Neural cell (in vitro differentiated cells): ENCODE measurements around the gene CAMKMT. TPM values are rescaled to one million over a fixed set of nuclear protein-coding genes. Genes with fewer than 3 reads are reported as not detected.

Source experiments
- H2AFZ ChIP-seq: fragments of 200-600, 300-800 bp; sonication (generic), shearing (Covaris generic); 2 replicates; pipeline ENCODE4 v1.6.0; 2014; ENCODE audit warnings: low read depth, mild to moderate bottlenecking, antibody characterized with exemption, low read length, moderate library complexity
- H3F3A ChIP-seq: fragments of 200-600 bp; shearing (Covaris generic); 2 replicates; pipeline ENCODE4 v1.6.1; 2016; ENCODE audit warnings: mild to moderate bottlenecking, moderate library complexity, mixed read lengths, antibody characterized with exemption, low read length; ENCODE audit not compliant: insufficient read depth, poor library complexity, severe bottlenecking
- H3K27ac ChIP-seq: fragments of 200-600, 300-800 bp; sonication (generic), shearing (Covaris generic); 2 replicates; pipeline ENCODE4 v1.5.1; 2014; ENCODE audit warnings: mild to moderate bottlenecking, low read length, moderate library complexity
- H3K27me3 ChIP-seq: fragments of 300-800, 200-600 bp; sonication (generic), shearing (Covaris generic); 2 replicates; pipeline ENCODE4 v1.6.0; 2014; ENCODE audit warnings: mild to moderate bottlenecking, low read depth, low read length, moderate library complexity; ENCODE audit not compliant: insufficient read depth
- H3K36me3 ChIP-seq: fragments of 300-800, 200-600 bp; sonication (generic), shearing (Covaris generic); 2 replicates; pipeline ENCODE4 v1.5.1; 2014; ENCODE audit warnings: mild to moderate bottlenecking, antibody characterized with exemption, low read length, moderate library complexity; ENCODE audit not compliant: insufficient read depth
- H3K4me2 ChIP-seq: fragments of 300-800, 200-600 bp; sonication (generic), shearing (Covaris generic); 2 replicates; pipeline ENCODE4 v1.6.0; 2014; ENCODE audit warnings: mild to moderate bottlenecking, low read length
- H3K4me3 ChIP-seq: fragments of 300-800, 200-600 bp; sonication (generic), shearing (Covaris generic); 2 replicates; pipeline ENCODE4 v1.5.1; 2014; ENCODE audit warnings: mild to moderate bottlenecking, low read length, moderate library complexity
- H3K79me2 ChIP-seq: fragments of 200-600 bp; shearing (Covaris generic); replicated peaks from 2 replicates; pipeline ENCODE4 v1.6.0; 2014; ENCODE audit warnings: mild to moderate bottlenecking, low read length, moderate library complexity; ENCODE audit not compliant: insufficient read depth
- H3K9ac ChIP-seq: fragments of 300-800, 200-600 bp; sonication (generic), shearing (Covaris generic); 2 replicates; pipeline ENCODE4 v1.6.1; 2016; ENCODE audit warnings: mild to moderate bottlenecking, low read length, mixed read lengths
- H3K9me2 ChIP-seq: fragments of 200-600 bp; shearing (Covaris generic); 2 replicates; pipeline ENCODE4 v1.6.1; 2016; ENCODE audit warnings: mild to moderate bottlenecking, low read length, mixed read lengths; ENCODE audit not compliant: insufficient read depth
- H3K9me3 ChIP-seq: fragments of 200-600, 300-800 bp; sonication (generic), shearing (Covaris generic); 2 replicates; pipeline ENCODE4 v1.6.1; 2016; ENCODE audit warnings: mild to moderate bottlenecking, mixed run types, low read length, moderate library complexity, mixed read lengths
- H4K20me1 ChIP-seq: fragments of 200-600 bp; shearing (Covaris generic); 2 replicates; pipeline ENCODE4 v1.6.1; 2016; ENCODE audit warnings: mild to moderate bottlenecking, mixed run types; ENCODE audit not compliant: insufficient read depth
- CTCF ChIP-seq: fragments of 450-650 bp; IDR thresholded peaks from 2 replicates; pipeline ENCODE4 v1.5.1; 2014; ENCODE audit warnings: antibody characterized with exemption, mild to moderate bottlenecking, moderate library complexity; ENCODE audit not compliant: poor library complexity, severe bottlenecking
- EP300 ChIP-seq: fragments of 450-650 bp; conservative IDR thresholded peaks from 2 replicates; pipeline ENCODE4 v1.6.1; 2014; ENCODE audit warnings: antibody characterized with exemption, mild to moderate bottlenecking, moderate library complexity; ENCODE audit not compliant: poor library complexity, severe bottlenecking
- EZH2 ChIP-seq: fragments of 200-600, 300-800 bp; shearing (Covaris generic), sonication (generic); IDR thresholded peaks from 2 replicates; pipeline ENCODE4 v1.6.1; 2014; ENCODE audit warnings: antibody characterized with exemption, low read length, borderline replicate concordance, mild to moderate bottlenecking; ENCODE audit not compliant: insufficient read depth, poor library complexity, severe bottlenecking
- MXI1 ChIP-seq: fragments of 450-650 bp; conservative IDR thresholded peaks from 2 replicates; pipeline ENCODE4 v1.6.1; 2014; ENCODE audit warnings: antibody characterized with exemption, mild to moderate bottlenecking; ENCODE audit not compliant: poor library complexity, severe bottlenecking
- POLR2AphosphoS5 ChIP-seq: IDR thresholded peaks from 2 replicates; pipeline ENCODE4 v1.6.1; 2012
- RAD21 ChIP-seq: fragments of 450-650 bp; conservative IDR thresholded peaks from 2 replicates; pipeline ENCODE4 v1.6.1; 2014; ENCODE audit warnings: antibody characterized with exemption, mild to moderate bottlenecking, moderate library complexity
- REST ChIP-seq: IDR thresholded peaks from 2 replicates; pipeline ENCODE4 v1.6.1; 2012; ENCODE audit warnings: borderline replicate concordance
- SMC3 ChIP-seq: fragments of 450-650 bp; conservative IDR thresholded peaks from 2 replicates; pipeline ENCODE4 v1.6.1; 2014; ENCODE audit warnings: antibody characterized with exemption, mild to moderate bottlenecking, moderate library complexity; ENCODE audit not compliant: poor library complexity
- TAF1 ChIP-seq: IDR thresholded peaks from 2 replicates; pipeline ENCODE4 v1.6.1; 2012; ENCODE audit warnings: low read depth
- polyA plus RNA-seq: library from polyadenylated mRNA; depleted of rRNA; stranded (reverse); fragments of >200 nt; gene quantifications from 2 replicates; pipeline ENCODE4 v1.2.3, GENCODE V29; 2014

CAMKMT gene
- polyA plus RNA-seq, 1 donor from 2014 or later = 5.1 TPM

DNA sequence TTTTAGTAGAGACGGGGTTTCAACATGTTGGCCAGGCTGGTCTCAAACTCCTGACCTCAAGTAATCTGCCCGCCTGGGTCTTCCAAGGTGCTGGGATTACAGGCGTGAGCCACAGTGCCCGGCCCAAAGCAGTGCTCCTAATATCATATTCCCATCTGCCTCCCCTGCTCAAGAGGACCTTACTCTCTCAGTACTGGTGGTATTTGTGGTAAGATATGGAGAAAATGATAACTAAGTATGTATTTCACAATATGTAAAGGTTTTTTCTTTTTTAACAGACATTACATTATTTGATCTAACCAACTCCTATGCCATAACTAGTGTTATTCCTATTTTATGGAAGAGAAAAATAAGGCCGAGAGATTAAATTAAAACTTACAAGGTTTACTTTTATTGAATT, 201.0 kb downstream of the CAMKMT start:
- H3K36me3 ChIP-seq = no peaks in the 10 kb centered on the region
- H3K9me2 ChIP-seq = no peaks in the 10 kb centered on the region

DNA sequence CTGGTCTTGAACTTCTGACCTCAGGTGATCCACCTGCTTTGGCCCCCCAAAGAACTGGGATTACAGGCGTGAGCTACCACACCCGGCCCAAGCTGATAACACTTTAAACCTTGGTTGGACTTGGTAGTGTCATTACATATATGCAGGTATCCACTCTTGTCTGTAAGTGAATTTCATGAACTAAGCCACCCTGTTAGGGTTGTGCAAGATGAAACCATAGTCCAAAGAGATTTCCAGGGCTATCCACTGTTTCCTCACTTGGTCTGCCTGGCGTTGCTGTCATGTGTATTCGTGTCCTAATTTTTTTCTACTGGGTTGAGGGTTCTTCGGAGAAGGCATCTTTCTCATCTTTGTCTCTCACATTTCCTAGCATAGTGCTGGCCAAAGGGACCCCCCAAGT, 203.0 kb downstream of the CAMKMT start:
- no peaks in the 10 kb centered on the region for H3F3A ChIP-seq
- H4K20me1 ChIP-seq = no peaks in the 10 kb centered on the region
- no peak overlapping the region for H2AFZ ChIP-seq
- no peak overlapping the region for H3K9ac ChIP-seq
- no peaks in the 10 kb centered on the region for H3K36me3 ChIP-seq
- no peak overlapping the region for H3K4me2 ChIP-seq
- H3K79me2 ChIP-seq = no peaks in the 10 kb centered on the region
- H3K27ac ChIP-seq = no peak overlapping the region
- H3K9me2 ChIP-seq = no peaks in the 10 kb centered on the region
- H3K9me3 ChIP-seq = no peaks in the 10 kb centered on the region
- no peak for TF ChIP-seq TAF1
- TF ChIP-seq POLR2AphosphoS5 = no peak
- TF ChIP-seq EP300 = no peak
- TF ChIP-seq EZH2 = no peak
- no peak for TF ChIP-seq REST
- TF ChIP-seq SMC3 = no peak
- TF ChIP-seq MXI1 = no peak
- TF ChIP-seq CTCF = no peak
- no peak for TF ChIP-seq RAD21
- no peak overlapping the region for H3K4me3 ChIP-seq
- H3K27me3 ChIP-seq = no peaks in the 10 kb centered on the region

More for the DNA sequence above, 201.0 kb downstream of the CAMKMT start:
- Histone ChIP-seq H3K4me2 (no peak overlapping the region), H2AFZ (no peak overlapping the region), H4K20me1 (no peaks in the 10 kb centered on the region), H3F3A (no peaks in the 10 kb centered on the region), H3K27me3 (no peaks in the 10 kb centered on the region), H3K9ac (no peak overlapping the region), H3K27ac (no peak overlapping the region), H3K79me2 (no peaks in the 10 kb centered on the region), H3K9me3 (no peaks in the 10 kb centered on the region), H3K4me3 (no peak overlapping the region)
- no peak for TF ChIP-seq CTCF
- no peak for TF ChIP-seq EZH2
